ENCODE results near the gene RELL1. TPM values are rescaled to one million over a fixed set of nuclear protein-coding genes. Genes with fewer than 3 reads are reported as not detected.

RELL1 gene
- total and polyA plus RNA-seq, 2 donors (not counting 1 experiment from before 2014, with no cell fraction given) = 0.64 to 3.2 TPM

DNA sequence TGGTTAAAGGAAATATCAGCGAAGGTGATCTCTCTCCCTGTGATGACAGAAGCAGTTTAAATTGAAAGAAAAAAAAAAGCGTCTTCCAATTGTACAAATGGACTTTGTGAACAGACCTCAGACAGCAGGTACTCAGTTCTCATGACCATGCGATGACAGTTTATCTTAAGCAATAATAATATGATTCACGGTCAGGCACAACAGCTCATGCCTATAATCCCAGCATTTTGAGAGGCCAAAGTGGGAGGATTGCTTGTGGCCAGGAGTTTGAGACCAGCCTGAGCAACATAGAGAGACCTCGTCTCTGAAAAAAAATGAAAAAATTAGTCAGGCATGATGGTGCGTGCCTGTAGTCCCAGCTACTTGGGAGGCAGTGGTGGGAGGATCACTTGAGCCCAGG, 51.0 kb downstream of the RELL1 start:
- no peak overlapping the region for H3K27ac ChIP-seq (ENCODE audit: low read length in 2 of 2)
- H3K4me1 ChIP-seq (ENCODE audit: control insufficient read depth in 2 of 2, insufficient read depth in 2 of 2, low read length in 2 of 2) = no peaks in the 10 kb centered on the region
- H3K27me3 ChIP-seq (replicated peaks in 1 of 4; ENCODE audit: control extremely low read depth in 1 of 4, control insufficient read depth in 3 of 4, insufficient read depth in 4 of 4, low read length in 3 of 4) = no peaks in the 10 kb centered on the region
- no peak overlapping the region for H2AFZ ChIP-seq (ENCODE audit: insufficient read depth, low read depth, low read length, poor library complexity, severe bottlenecking)
- ChIA-PET CTCF (no interaction called here), POLR2A (no interaction called here)
- H3K27me3 Mint-ChIP-seq = no peaks in the 10 kb centered on the region
- no peaks in the 10 kb centered on the region for H3K79me2 ChIP-seq (ENCODE audit: control insufficient read depth, insufficient read depth, low read length)
- TF ChIP-seq CTCF (IDR thresholded peaks at IDR 0.05) (no peak), EZH2 (IDR thresholded peaks at IDR 0.05; ENCODE audit: borderline replicate concordance, insufficient read depth, low read depth, low read length, poor library complexity, severe bottlenecking) (no peak)
- no peak overlapping the region for H3K4me2 ChIP-seq (replicated peaks; ENCODE audit: low read depth, low read length, poor library complexity, severe bottlenecking)
- no peak for ATAC-seq (ENCODE audit: low read depth)
- H4K20me1 ChIP-seq (ENCODE audit: control insufficient read depth, insufficient read depth, low read length, poor library complexity, severe bottlenecking) = no peaks in the 10 kb centered on the region
- H3K9me3 ChIP-seq (ENCODE audit: control extremely low read depth in 1 of 3, control insufficient read depth in 2 of 3, insufficient read depth in 1 of 3, low read length in 2 of 3) = no peaks in the 10 kb centered on the region
- H3K4me1 Mint-ChIP-seq = no peaks in the 10 kb centered on the region
- no peak overlapping the region for H3K9ac ChIP-seq (ENCODE audit: low read length)
- DNase-seq = no peak
- intact Hi-C loops (cut with micrococcal nuclease) = no loop called here
- no peak overlapping the region for H3K4me3 ChIP-seq (ENCODE audit: control extremely low read depth in 1 of 5, extremely low read depth in 1 of 5, insufficient read depth in 1 of 5, low read depth in 2 of 5, low read length in 4 of 5)
- no peak overlapping the region for H3K27ac Mint-ChIP-seq
- 97% methylated on average over 4 of the region's 6 CpGs for WGBS (ENCODE audit: insufficient coverage)
- no peak overlapping the region for H3K4me3 Mint-ChIP-seq
- no peaks in the 10 kb centered on the region for H3K9me3 Mint-ChIP-seq (ENCODE audit: insufficient read depth)
- H3K36me3 ChIP-seq (replicated peaks in 1 of 2; ENCODE audit: control extremely low read depth in 1 of 2, control insufficient read depth in 1 of 2, extremely low read depth in 1 of 2, insufficient read depth in 2 of 2, low read length in 1 of 2) = no peaks in the 10 kb centered on the region

DNA sequence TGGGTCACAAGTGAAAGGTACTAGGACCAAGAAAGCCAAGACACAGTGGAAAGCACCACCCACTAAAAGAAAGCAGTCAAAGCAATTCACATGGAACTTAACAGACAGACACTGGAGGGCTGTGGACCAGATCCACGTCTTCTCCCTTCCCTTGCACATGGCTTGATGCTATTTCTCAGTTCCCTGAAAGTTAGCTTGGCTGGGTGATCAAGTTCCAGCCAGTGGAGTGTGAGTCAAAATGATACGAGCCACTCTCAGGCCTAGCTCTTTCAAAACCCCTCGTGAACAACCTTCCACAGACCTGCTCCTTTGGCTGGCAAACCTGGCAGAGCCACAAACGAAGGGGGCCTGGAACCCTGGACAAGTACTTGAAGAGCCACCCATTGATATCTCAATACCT, 52.0 kb downstream of the RELL1 start:
- no peak overlapping the region for H3K4me3 ChIP-seq (ENCODE audit: control extremely low read depth in 1 of 5, extremely low read depth in 1 of 5, insufficient read depth in 1 of 5, low read depth in 2 of 5, low read length in 4 of 5)
- Mint-ChIP-seq H3K27ac (no peak overlapping the region), H3K4me3 (no peak overlapping the region), H3K27me3 (no peaks in the 10 kb centered on the region), H3K9me3 (ENCODE audit: insufficient read depth) (no peaks in the 10 kb centered on the region), H3K4me1 (no peaks in the 10 kb centered on the region)
- DNase-seq = no peak
- CTCF ChIA-PET = no interaction called here
- POLR2A ChIA-PET = no interaction called here
- H3K4me1 ChIP-seq (ENCODE audit: control insufficient read depth in 2 of 2, insufficient read depth in 2 of 2, low read length in 2 of 2) = no peaks in the 10 kb centered on the region
- no peaks in the 10 kb centered on the region for H3K36me3 ChIP-seq (replicated peaks in 1 of 2; ENCODE audit: control extremely low read depth in 1 of 2, control insufficient read depth in 1 of 2, extremely low read depth in 1 of 2, insufficient read depth in 2 of 2, low read length in 1 of 2)
- no peak for ATAC-seq (ENCODE audit: low read depth)
- no peaks in the 10 kb centered on the region for H3K79me2 ChIP-seq (ENCODE audit: control insufficient read depth, insufficient read depth, low read length)
- no peak overlapping the region for H3K4me2 ChIP-seq (replicated peaks; ENCODE audit: low read depth, low read length, poor library complexity, severe bottlenecking)
- H4K20me1 ChIP-seq (ENCODE audit: control insufficient read depth, insufficient read depth, low read length, poor library complexity, severe bottlenecking) = no peaks in the 10 kb centered on the region
- H2AFZ ChIP-seq (ENCODE audit: insufficient read depth, low read depth, low read length, poor library complexity, severe bottlenecking) = no peak overlapping the region
- no peak overlapping the region for H3K27ac ChIP-seq (ENCODE audit: low read length in 2 of 2)
- no peaks in the 10 kb centered on the region for H3K27me3 ChIP-seq (replicated peaks in 1 of 4; ENCODE audit: control extremely low read depth in 1 of 4, control insufficient read depth in 3 of 4, insufficient read depth in 4 of 4, low read length in 3 of 4)
- H3K9me3 ChIP-seq (ENCODE audit: control extremely low read depth in 1 of 3, control insufficient read depth in 2 of 3, insufficient read depth in 1 of 3, low read length in 2 of 3) = no peaks in the 10 kb centered on the region
- H3K9ac ChIP-seq (ENCODE audit: low read length) = no peak overlapping the region
- 70% methylated on average over 2 of the region's 4 CpGs for WGBS (ENCODE audit: insufficient coverage)
- TF ChIP-seq EZH2 (IDR thresholded peaks at IDR 0.05; ENCODE audit: borderline replicate concordance, insufficient read depth, low read depth, low read length, poor library complexity, severe bottlenecking) (no peak), CTCF (IDR thresholded peaks at IDR 0.05) (no peak)
- intact Hi-C loops (cut with micrococcal nuclease) = no loop called here

Data from B cell (primary cell).